ENCODE data around the gene SCFD2. TPM values are rescaled to one million over a fixed set of nuclear protein-coding genes. Genes with fewer than 3 reads are reported as not detected.

SCFD2 gene
- polyA plus RNA-seq, 1 donor, result 8.2 TPM

DNA sequence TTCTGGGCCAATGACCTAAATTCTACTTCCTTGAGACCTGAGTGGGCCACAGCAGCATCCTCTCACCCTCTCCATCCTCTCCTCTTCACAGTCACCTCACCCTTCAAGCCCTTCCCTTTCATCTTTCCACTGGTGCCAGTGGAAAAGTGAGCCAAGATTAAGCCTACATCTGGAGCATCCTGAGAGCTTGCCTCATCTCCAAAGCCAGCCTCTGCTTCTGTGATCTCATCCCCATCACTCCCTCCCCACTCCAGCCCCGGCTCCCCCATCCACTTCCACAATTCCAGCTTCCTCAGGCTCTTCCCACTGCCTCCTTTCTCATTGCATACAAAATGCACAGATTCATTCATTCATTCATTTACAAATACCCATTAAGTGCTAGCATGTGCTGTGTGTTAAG, 513.8 kb downstream of the SCFD2 start:
- no peak overlapping the region for H3K27ac ChIP-seq (ENCODE audit: low read length)
- DNase-seq, result no peak
- no peak overlapping the region for H3K4me3 ChIP-seq (ENCODE audit: low read length)
- H3K27me3 ChIP-seq (ENCODE audit: control insufficient read depth, insufficient read depth, low read length), result no peaks in the 10 kb centered on the region
- no peaks in the 10 kb centered on the region for H3K36me3 ChIP-seq (ENCODE audit: control insufficient read depth, insufficient read depth, low read length)
- no peaks in the 10 kb centered on the region for H3K9me3 ChIP-seq (ENCODE audit: control insufficient read depth, low read depth, low read length)
- no CpG with 5 or more reads among the region's 1 CpG for WGBS (ENCODE audit: insufficient coverage, low lambda C conversion rate)
- peaks cover 10% of the 10 kb centered on the region for H3K4me1 ChIP-seq (ENCODE audit: control insufficient read depth, insufficient read depth, low read length)

DNA sequence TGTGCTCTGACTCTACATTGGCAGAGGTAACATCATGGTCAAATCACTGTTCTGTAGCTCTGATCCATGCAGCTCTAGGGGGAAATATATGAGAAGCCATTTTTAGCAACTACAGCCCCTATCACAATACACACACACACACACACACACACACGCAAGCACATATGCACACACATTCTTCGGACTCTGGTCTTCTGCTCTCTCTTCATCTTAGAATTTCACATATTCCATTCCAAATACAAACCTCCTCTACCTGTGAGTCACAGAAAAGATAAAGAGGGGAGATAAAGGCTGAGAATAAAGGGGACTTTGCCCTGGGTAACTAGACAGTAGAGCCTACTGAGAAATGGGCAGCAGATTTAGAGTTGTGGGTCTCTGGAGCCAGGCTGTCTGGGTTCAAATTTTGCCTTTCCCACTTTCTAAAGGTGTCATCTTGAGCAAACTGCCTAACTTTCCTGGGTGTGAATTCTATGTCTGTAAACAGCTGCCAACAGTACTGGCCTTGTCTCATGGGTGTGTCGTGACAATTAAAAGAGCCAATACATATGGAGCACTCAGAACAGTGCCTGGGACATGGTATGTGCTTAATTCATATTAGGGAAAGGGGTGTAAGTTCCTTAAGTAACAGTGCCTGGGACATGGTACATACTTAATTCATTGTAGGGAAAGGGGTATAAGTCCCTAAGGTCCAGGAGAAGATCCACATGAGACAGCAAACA, 515.3 kb downstream of the SCFD2 start:
- peak; percentile 28 to 58 for DNase-seq
- no peak overlapping the region for H3K27ac ChIP-seq (ENCODE audit: low read length)
- no peaks in the 10 kb centered on the region for H3K9me3 ChIP-seq (ENCODE audit: control insufficient read depth, low read depth, low read length)
- no peaks in the 10 kb centered on the region for H3K27me3 ChIP-seq (ENCODE audit: control insufficient read depth, insufficient read depth, low read length)
- no peaks in the 10 kb centered on the region for H3K36me3 ChIP-seq (ENCODE audit: control insufficient read depth, insufficient read depth, low read length)
- no peak overlapping the region for H3K4me3 ChIP-seq (ENCODE audit: low read length)
- H3K4me1 ChIP-seq (ENCODE audit: control insufficient read depth, insufficient read depth, low read length), result peaks cover 10% of the 10 kb centered on the region
- WGBS (ENCODE audit: insufficient coverage, low lambda C conversion rate), result no CpG with 5 or more reads among the region's 3 CpGs

DNA sequence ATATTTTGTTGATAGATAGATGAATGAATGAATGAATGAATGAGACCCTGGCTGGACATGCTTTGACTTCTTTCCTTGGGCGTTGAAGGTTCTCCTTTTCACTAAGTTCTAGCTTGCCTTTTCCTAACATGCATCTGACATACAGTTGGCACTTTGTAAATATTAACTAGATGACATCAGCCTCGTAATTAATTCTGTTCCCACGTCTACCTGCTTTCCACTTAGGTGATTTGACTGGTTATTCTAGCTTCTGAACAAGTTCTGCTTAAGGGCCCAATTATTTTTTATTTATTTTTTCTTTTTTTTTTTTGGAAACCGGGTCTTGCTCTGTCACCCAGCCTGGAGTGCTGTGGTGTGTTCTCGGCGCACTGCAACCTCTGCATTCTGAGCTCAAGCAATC, 517.6 kb downstream of the SCFD2 start:
- H3K4me3 ChIP-seq (ENCODE audit: low read length), result no peak overlapping the region
- 43% methylated on average over 3 of the region's 6 CpGs for WGBS (ENCODE audit: insufficient coverage, low lambda C conversion rate)
- peaks cover 10% of the 10 kb centered on the region for H3K4me1 ChIP-seq (ENCODE audit: control insufficient read depth, insufficient read depth, low read length)
- H3K27ac ChIP-seq (ENCODE audit: low read length), result no peak overlapping the region
- peak in 1 of 2 donors; percentile 53 for DNase-seq
- H3K36me3 ChIP-seq (ENCODE audit: control insufficient read depth, insufficient read depth, low read length), result no peaks in the 10 kb centered on the region
- H3K27me3 ChIP-seq (ENCODE audit: control insufficient read depth, insufficient read depth, low read length), result no peaks in the 10 kb centered on the region
- no peaks in the 10 kb centered on the region for H3K9me3 ChIP-seq (ENCODE audit: control insufficient read depth, low read depth, low read length)

DNA sequence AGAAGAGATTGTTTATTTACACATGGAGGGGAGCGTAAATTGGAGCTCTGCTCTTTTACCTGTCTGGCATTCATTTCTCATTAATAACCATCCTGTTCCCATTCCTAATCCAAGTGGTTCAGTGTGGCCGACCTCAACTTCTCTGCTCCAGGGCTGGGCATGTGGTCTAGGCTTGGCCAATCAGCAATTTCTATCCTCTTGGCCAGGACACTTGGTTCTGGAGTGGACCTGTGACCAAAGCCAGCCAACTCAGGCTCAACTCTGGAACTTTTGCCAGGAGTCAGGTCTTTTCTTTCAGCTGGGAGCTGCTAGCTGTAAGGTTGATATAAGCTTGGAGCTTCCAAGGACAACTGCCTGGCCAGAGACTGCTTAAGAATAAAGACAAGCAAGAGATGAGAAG, 519.4 kb downstream of the SCFD2 start:
- Histone ChIP-seq H3K4me1 (ENCODE audit: control insufficient read depth, insufficient read depth, low read length) (peaks cover 10% of the 10 kb centered on the region), H3K27ac (ENCODE audit: low read length) (no peak overlapping the region), H3K36me3 (ENCODE audit: control insufficient read depth, insufficient read depth, low read length) (no peaks in the 10 kb centered on the region), H3K9me3 (ENCODE audit: control insufficient read depth, low read depth, low read length) (no peaks in the 10 kb centered on the region), H3K27me3 (ENCODE audit: control insufficient read depth, insufficient read depth, low read length) (no peaks in the 10 kb centered on the region), H3K4me3 (ENCODE audit: low read length) (no peak overlapping the region)
- no peak for DNase-seq
- 100% methylated on average over 1 of the region's 2 CpGs for WGBS (ENCODE audit: insufficient coverage, low lambda C conversion rate)

DNA sequence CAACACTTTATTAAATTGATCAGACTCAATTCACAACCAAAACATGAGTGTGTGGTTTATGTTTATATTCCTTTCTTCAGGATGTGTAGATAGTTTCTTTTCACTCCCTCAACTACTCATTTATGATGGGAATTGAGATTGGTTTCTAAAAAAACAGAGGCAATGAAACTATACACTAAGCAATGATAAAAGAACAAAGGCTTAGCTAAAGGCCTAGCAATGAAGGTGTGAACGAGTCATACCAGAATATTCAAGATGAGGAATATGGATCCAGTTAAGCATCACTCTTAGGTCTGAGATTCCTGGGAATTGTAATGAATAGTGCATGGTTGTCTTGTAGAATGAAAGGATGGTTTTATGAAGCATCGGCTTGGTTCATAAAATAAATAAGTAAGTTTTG, 521.3 kb downstream of the SCFD2 start:
- WGBS (ENCODE audit: insufficient coverage, low lambda C conversion rate), result 100% methylated on average over 1 of the region's 2 CpGs
- Histone ChIP-seq H3K27ac (ENCODE audit: low read length) (no peak overlapping the region), H3K36me3 (ENCODE audit: control insufficient read depth, insufficient read depth, low read length) (no peaks in the 10 kb centered on the region), H3K9me3 (ENCODE audit: control insufficient read depth, low read depth, low read length) (no peaks in the 10 kb centered on the region), H3K27me3 (ENCODE audit: control insufficient read depth, insufficient read depth, low read length) (no peaks in the 10 kb centered on the region), H3K4me3 (ENCODE audit: low read length) (no peak overlapping the region), H3K4me1 (ENCODE audit: control insufficient read depth, insufficient read depth, low read length) (peaks cover 2% of the 10 kb centered on the region)
- no peak for DNase-seq

DNA sequence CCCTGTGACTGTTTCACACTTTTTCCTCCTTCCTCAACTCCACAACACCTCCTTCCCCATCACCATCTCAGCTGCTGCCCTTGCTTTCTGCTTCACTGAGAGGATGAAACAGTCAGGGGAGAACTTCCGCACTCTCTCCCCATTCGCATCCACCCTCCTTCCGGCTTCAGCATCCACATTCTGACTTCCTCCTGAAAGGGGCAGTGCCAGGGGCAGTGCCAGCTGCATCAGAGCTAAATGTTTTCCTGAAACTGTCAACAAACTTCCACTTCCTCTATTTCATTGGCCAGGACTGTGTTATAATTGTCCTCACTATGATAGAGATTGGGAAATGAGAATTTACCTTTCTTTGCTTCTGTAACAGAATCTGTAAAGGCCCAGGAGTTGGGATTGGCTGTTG, 521.9 kb downstream of the SCFD2 start:
- H3K27ac ChIP-seq (ENCODE audit: low read length), result no peak overlapping the region
- no peak for DNase-seq
- no peaks in the 10 kb centered on the region for H3K27me3 ChIP-seq (ENCODE audit: control insufficient read depth, insufficient read depth, low read length)
- peaks cover under 1% of the 10 kb centered on the region for H3K4me1 ChIP-seq (ENCODE audit: control insufficient read depth, insufficient read depth, low read length)
- no peaks in the 10 kb centered on the region for H3K9me3 ChIP-seq (ENCODE audit: control insufficient read depth, low read depth, low read length)
- no peaks in the 10 kb centered on the region for H3K36me3 ChIP-seq (ENCODE audit: control insufficient read depth, insufficient read depth, low read length)
- no CpG with 5 or more reads among the region's 3 CpGs for WGBS (ENCODE audit: insufficient coverage, low lambda C conversion rate)
- no peak overlapping the region for H3K4me3 ChIP-seq (ENCODE audit: low read length)

DNA sequence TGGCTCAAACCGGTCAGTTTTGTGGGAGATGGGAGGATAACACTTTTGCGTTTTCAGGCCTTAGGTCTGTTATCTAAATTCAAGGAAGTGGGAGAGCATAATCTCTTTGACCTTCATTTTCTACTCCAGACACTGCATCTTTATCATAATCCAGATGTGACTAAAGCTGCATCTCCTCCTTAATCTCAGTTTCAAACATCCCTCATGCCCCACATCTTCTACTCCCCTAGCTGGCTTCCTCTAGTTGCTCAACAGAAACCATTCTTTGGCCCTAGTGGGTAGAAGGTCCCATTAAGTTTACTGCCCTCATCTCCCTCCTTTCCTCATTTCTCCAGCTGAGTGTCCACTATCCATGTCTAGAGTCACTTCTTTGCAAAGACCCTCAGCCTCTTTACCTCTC, 522.5 kb downstream of the SCFD2 start:
- Histone ChIP-seq H3K36me3 (ENCODE audit: control insufficient read depth, insufficient read depth, low read length) (no peaks in the 10 kb centered on the region), H3K4me1 (ENCODE audit: control insufficient read depth, insufficient read depth, low read length) (no peaks in the 10 kb centered on the region), H3K9me3 (ENCODE audit: control insufficient read depth, low read depth, low read length) (no peaks in the 10 kb centered on the region), H3K4me3 (ENCODE audit: low read length) (no peak overlapping the region), H3K27ac (ENCODE audit: low read length) (no peak overlapping the region), H3K27me3 (ENCODE audit: control insufficient read depth, insufficient read depth, low read length) (no peaks in the 10 kb centered on the region)
- WGBS (ENCODE audit: insufficient coverage, low lambda C conversion rate), result 40% methylated on average over 1 of the region's 2 CpGs
- DNase-seq, result no peak

DNA sequence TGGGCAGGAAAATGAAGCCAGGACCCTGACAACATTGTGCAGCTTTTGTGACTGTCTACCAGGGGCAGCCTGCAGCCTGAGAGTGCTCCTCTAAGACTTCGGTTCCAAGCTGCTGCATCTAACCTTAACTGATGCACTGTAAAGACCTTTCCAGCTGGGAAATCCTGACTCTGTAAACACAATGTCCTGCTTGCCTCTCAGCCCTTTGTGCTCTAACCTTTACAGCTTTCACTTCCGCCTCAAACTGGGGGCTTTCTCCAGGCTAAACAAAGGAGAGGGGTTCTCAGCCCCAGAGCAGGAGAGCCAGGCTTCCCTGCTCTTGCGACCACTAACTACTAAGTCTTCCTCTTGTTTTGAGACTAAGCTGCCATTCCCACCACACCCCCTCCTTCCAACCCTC, 523.1 kb downstream of the SCFD2 start:
- Histone ChIP-seq H3K9me3 (ENCODE audit: control insufficient read depth, low read depth, low read length) (no peaks in the 10 kb centered on the region), H3K4me3 (ENCODE audit: low read length) (no peak overlapping the region), H3K36me3 (ENCODE audit: control insufficient read depth, insufficient read depth, low read length) (no peaks in the 10 kb centered on the region), H3K27me3 (ENCODE audit: control insufficient read depth, insufficient read depth, low read length) (no peaks in the 10 kb centered on the region), H3K27ac (ENCODE audit: low read length) (no peak overlapping the region), H3K4me1 (ENCODE audit: control insufficient read depth, insufficient read depth, low read length) (no peaks in the 10 kb centered on the region)
- no CpG with 5 or more reads among the region's 3 CpGs for WGBS (ENCODE audit: insufficient coverage, low lambda C conversion rate)
- no peak for DNase-seq

DNA sequence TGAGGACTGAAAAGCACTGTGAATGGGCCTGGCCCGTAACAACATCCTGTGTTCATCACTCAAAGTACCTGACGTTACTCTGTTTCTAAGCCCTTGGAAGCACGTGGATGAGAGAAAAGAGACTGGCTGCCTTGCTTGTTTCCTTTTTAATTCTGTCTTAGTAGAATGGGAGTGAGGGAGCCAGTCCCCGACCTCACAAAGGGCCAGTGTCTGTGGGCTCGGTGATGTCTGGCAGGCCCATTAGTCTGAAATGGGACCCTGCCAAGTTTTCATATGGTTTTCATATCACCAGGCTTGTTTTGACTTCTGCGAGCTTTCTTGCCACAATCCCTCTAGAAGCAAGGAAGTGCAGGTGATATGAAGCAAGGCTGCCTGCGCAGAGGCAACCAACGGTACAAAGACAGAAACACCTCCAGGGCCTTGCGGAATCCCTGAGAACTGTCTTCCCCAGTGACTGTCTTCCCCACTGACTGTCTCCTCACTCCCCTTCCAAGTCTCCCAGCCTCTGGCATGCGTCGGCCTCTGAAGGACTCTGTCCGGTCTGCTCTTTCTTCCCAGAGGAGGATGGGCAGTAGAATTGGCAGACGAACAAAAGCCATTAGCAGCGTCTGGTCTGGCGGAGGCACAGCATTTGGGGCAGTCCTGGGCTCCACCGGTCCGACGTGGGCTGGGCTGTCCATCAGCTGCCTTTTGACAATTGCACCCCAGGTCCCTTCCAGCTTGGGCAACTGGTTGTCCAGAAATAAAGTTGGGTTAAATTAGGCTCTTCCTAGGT, 524.0 kb downstream of the SCFD2 start:
- WGBS (ENCODE audit: insufficient coverage, low lambda C conversion rate), result no CpG with 5 or more reads among the region's 18 CpGs
- no peak overlapping the region for H3K27ac ChIP-seq (ENCODE audit: low read length)
- no peaks in the 10 kb centered on the region for H3K9me3 ChIP-seq (ENCODE audit: control insufficient read depth, low read depth, low read length)
- no peaks in the 10 kb centered on the region for H3K27me3 ChIP-seq (ENCODE audit: control insufficient read depth, insufficient read depth, low read length)
- DNase-seq, result no peak
- no peaks in the 10 kb centered on the region for H3K36me3 ChIP-seq (ENCODE audit: control insufficient read depth, insufficient read depth, low read length)
- H3K4me1 ChIP-seq (ENCODE audit: control insufficient read depth, insufficient read depth, low read length), result no peaks in the 10 kb centered on the region
- no peak overlapping the region for H3K4me3 ChIP-seq (ENCODE audit: low read length)

- Histone ChIP-seq H3K27me3 (ENCODE audit: control insufficient read depth, insufficient read depth, low read length) (no peaks in the 10 kb centered on the region), H3K9me3 (ENCODE audit: control insufficient read depth, low read depth, low read length) (no peaks in the 10 kb centered on the region), H3K4me3 (ENCODE audit: low read length) (no peak overlapping the region), H3K4me1 (ENCODE audit: control insufficient read depth, insufficient read depth, low read length) (no peaks in the 10 kb centered on the region), H3K27ac (ENCODE audit: low read length) (no peak overlapping the region), H3K36me3 (ENCODE audit: control insufficient read depth, insufficient read depth, low read length) (no peaks in the 10 kb centered on the region)
- WGBS (ENCODE audit: insufficient coverage, low lambda C conversion rate), result 58% methylated on average over 3 of the region's 9 CpGs
- DNase-seq, result no peak
Measured at GRCh38 chr4:52840531-52841370, 525.1 kb downstream of the SCFD2 start.
